ENCODE measurements around the gene COL24A1. TPM values are rescaled to one million over a fixed set of nuclear protein-coding genes. Genes with fewer than 3 reads are reported as not detected.
"Not testable (repeated sequence)": the region's sequence is repeated elsewhere in the genome, so short reads cannot be mapped to it uniquely, and the experiment has no call there.

Gene COL24A1
- total RNA-seq, 1 experiment from 2014 or later = not detected

- ChIA-PET POLR2A (no interaction called here), CTCF (no interaction called here)
- no peak overlapping the region for H3K4me3 Mint-ChIP-seq (ENCODE audit: unreplicated experiment)
- intact Hi-C loops (cut with micrococcal nuclease) = no loop called here
- H3K4me1 Mint-ChIP-seq (ENCODE audit: insufficient read depth, unreplicated experiment) = no peaks in the 10 kb centered on the region
- H3K27me3 Mint-ChIP-seq (ENCODE audit: insufficient read depth, unreplicated experiment) = peaks cover 25% of the 10 kb centered on the region
- no peaks in the 10 kb centered on the region for H3K36me3 Mint-ChIP-seq (ENCODE audit: insufficient read depth, unreplicated experiment)
- TF ChIP-seq, protein P1, sequence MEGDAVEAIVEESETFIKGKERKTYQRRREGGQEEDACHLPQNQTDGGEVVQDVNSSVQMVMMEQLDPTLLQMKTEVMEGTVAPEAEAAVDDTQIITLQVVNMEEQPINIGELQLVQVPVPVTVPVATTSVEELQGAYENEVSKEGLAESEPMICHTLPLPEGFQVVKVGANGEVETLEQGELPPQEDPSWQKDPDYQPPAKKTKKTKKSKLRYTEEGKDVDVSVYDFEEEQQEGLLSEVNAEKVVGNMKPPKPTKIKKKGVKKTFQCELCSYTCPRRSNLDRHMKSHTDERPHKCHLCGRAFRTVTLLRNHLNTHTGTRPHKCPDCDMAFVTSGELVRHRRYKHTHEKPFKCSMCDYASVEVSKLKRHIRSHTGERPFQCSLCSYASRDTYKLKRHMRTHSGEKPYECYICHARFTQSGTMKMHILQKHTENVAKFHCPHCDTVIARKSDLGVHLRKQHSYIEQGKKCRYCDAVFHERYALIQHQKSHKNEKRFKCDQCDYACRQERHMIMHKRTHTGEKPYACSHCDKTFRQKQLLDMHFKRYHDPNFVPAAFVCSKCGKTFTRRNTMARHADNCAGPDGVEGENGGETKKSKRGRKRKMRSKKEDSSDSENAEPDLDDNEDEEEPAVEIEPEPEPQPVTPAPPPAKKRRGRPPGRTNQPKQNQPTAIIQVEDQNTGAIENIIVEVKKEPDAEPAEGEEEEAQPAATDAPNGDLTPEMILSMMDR (IDR thresholded peaks at IDR 0.05; ENCODE audit: unreplicated experiment) = no peak
- no peak overlapping the region for H3K27ac Mint-ChIP-seq (ENCODE audit: low read depth, unreplicated experiment)
- no peaks in the 10 kb centered on the region for H3K9me3 Mint-ChIP-seq (ENCODE audit: unreplicated experiment)
- no TSS peak for BruUV-seq (replicated peaks)
- DNase-seq (ENCODE audit: unreplicated experiment) = no peak
Observed at GRCh38 chr1:85957760-85958159, 198.8 kb downstream of the COL24A1 start.

GRCh38 chr1:85955218-85955617 is 201.4 kb downstream of the COL24A1 start:
- H3K9me3 Mint-ChIP-seq (ENCODE audit: unreplicated experiment); H3K4me1 Mint-ChIP-seq (ENCODE audit: insufficient read depth, unreplicated experiment); H3K27ac Mint-ChIP-seq (ENCODE audit: low read depth, unreplicated experiment); H3K4me3 Mint-ChIP-seq (ENCODE audit: unreplicated experiment); BruUV-seq (replicated peaks); CTCF ChIA-PET; POLR2A ChIA-PET; DNase-seq (ENCODE audit: unreplicated experiment); intact Hi-C loops (cut with micrococcal nuclease); H3K36me3 Mint-ChIP-seq (ENCODE audit: insufficient read depth, unreplicated experiment): not testable (repeated sequence)
- peaks cover 30% of the 10 kb centered on the region for H3K27me3 Mint-ChIP-seq (ENCODE audit: insufficient read depth, unreplicated experiment)

DNA sequence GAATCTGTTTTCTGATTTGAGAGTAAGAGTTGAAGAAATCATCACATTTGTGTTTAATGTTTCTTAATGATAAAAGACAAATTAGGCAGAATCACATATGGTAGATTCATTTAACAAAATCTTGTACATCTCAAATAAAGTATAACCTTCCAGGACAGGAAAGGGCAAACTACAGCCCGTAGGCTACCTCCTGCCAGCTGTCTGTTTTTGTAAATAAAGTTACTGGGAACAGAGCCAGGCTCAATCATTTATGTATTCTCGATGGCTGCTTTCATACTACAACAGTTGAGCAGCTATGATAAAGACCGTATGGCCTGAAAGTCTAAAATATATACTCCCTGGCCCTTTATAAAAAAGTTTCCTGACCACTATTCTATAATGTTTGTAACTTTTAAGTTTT is 204.1 kb downstream of the COL24A1 start:
- intact Hi-C loops (cut with micrococcal nuclease) = no loop called here
- Mint-ChIP-seq H3K4me1 (ENCODE audit: insufficient read depth, unreplicated experiment) (no peaks in the 10 kb centered on the region), H3K36me3 (ENCODE audit: insufficient read depth, unreplicated experiment) (no peaks in the 10 kb centered on the region), H3K9me3 (ENCODE audit: unreplicated experiment) (no peaks in the 10 kb centered on the region), H3K27me3 (ENCODE audit: insufficient read depth, unreplicated experiment) (peaks cover 17% of the 10 kb centered on the region), H3K27ac (ENCODE audit: low read depth, unreplicated experiment) (no peak overlapping the region), H3K4me3 (ENCODE audit: unreplicated experiment) (no peak overlapping the region)
- POLR2A ChIA-PET = no interaction called here
- TF ChIP-seq, protein P1 (IDR thresholded peaks at IDR 0.05; ENCODE audit: unreplicated experiment) = no peak
- no TSS peak for BruUV-seq (replicated peaks)
- DNase-seq (ENCODE audit: unreplicated experiment) = peak; percentile 10
- CTCF ChIA-PET = no interaction called here

- ChIA-PET CTCF (no interaction called here), POLR2A (no interaction called here)
- TF ChIP-seq, protein P1 (IDR thresholded peaks at IDR 0.05; ENCODE audit: unreplicated experiment) = no peak
- intact Hi-C loops (cut with micrococcal nuclease) = no loop called here
- H3K27ac Mint-ChIP-seq (ENCODE audit: low read depth, unreplicated experiment) = no peak overlapping the region
- H3K36me3 Mint-ChIP-seq (ENCODE audit: insufficient read depth, unreplicated experiment) = no peaks in the 10 kb centered on the region
- H3K4me1 Mint-ChIP-seq (ENCODE audit: insufficient read depth, unreplicated experiment) = no peaks in the 10 kb centered on the region
- H3K27me3 Mint-ChIP-seq (ENCODE audit: insufficient read depth, unreplicated experiment) = peaks cover 15% of the 10 kb centered on the region
- BruUV-seq (replicated peaks) = no TSS peak
- no peak overlapping the region for H3K4me3 Mint-ChIP-seq (ENCODE audit: unreplicated experiment)
- H3K9me3 Mint-ChIP-seq (ENCODE audit: unreplicated experiment) = no peaks in the 10 kb centered on the region
- DNase-seq (ENCODE audit: unreplicated experiment) = no peak
Observed at GRCh38 chr1:85947186-85947585, 209.4 kb downstream of the COL24A1 start.

GRCh38 chr1:85943945-85944344 is 212.6 kb downstream of the COL24A1 start:
- POLR2A ChIA-PET = no interaction called here
- no TSS peak for BruUV-seq (replicated peaks)
- CTCF ChIA-PET = no interaction called here
- no peaks in the 10 kb centered on the region for H3K9me3 Mint-ChIP-seq (ENCODE audit: unreplicated experiment)
- no peak overlapping the region for H3K27ac Mint-ChIP-seq (ENCODE audit: low read depth, unreplicated experiment)
- peaks cover 22% of the 10 kb centered on the region for H3K27me3 Mint-ChIP-seq (ENCODE audit: insufficient read depth, unreplicated experiment)
- TF ChIP-seq, protein P1 (IDR thresholded peaks at IDR 0.05; ENCODE audit: unreplicated experiment) = no peak
- intact Hi-C loops (cut with micrococcal nuclease) = no loop called here
- no peak overlapping the region for H3K4me3 Mint-ChIP-seq (ENCODE audit: unreplicated experiment)
- DNase-seq (ENCODE audit: unreplicated experiment) = no peak
- no peaks in the 10 kb centered on the region for H3K36me3 Mint-ChIP-seq (ENCODE audit: insufficient read depth, unreplicated experiment)
- H3K4me1 Mint-ChIP-seq (ENCODE audit: insufficient read depth, unreplicated experiment) = no peaks in the 10 kb centered on the region

All from MCF 10A (cell line).